HG03457 (cell line): ENCODE measurements around the gene BACH2.

Experiments
- ATAC-seq: cut with Tn5 transposase; IDR thresholded peaks from one replicate; pipeline ENCODE4 v1.9.1; 2021; ENCODE audit warnings: moderate number of reproducible peaks; ENCODE audit not compliant: unreplicated experiment

Gene BACH2

GRCh38 chr6:90302320-90302719 is 5.7 kb upstream of the BACH2 start:
- no peak for ATAC-seq

GRCh38 chr6:90301816-90302215 is 5.2 kb upstream of the BACH2 start:
- no peak for ATAC-seq

GRCh38 chr6:90298459-90299053 is 1.9 kb upstream of the BACH2 start:
- no peak for ATAC-seq

GRCh38 chr6:90297867-90298381 is 1.3 kb upstream of the BACH2 start:
- ATAC-seq = no peak

GRCh38 chr6:90297115-90297866 is 648 bp upstream of the BACH2 start:
- ATAC-seq = no peak

- no peak for ATAC-seq
Observed at GRCh38 chr6:90295854-90296340, 746 bp downstream of the BACH2 start.

- no peak for ATAC-seq
Observed at GRCh38 chr6:90294989-90295853, 1.4 kb downstream of the BACH2 start.

- no peak for ATAC-seq
Observed at GRCh38 chr6:90294614-90294988, 2.0 kb downstream of the BACH2 start.

- no peak for ATAC-seq
Observed at GRCh38 chr6:90294008-90294511, 2.6 kb downstream of the BACH2 start.

GRCh38 chr6:90293319-90293953 is 3.2 kb downstream of the BACH2 start:
- ATAC-seq = no peak

GRCh38 chr6:90291565-90291964 is 5.1 kb downstream of the BACH2 start:
- ATAC-seq = no peak

GRCh38 chr6:90290811-90291420 is 5.7 kb downstream of the BACH2 start:
- ATAC-seq = no peak

- ATAC-seq = no peak
Observed at GRCh38 chr6:90289902-90290301, 6.7 kb downstream of the BACH2 start.

- no peak for ATAC-seq
Observed at GRCh38 chr6:90288404-90288803, 8.2 kb downstream of the BACH2 start.

GRCh38 chr6:90286884-90287488 is 9.7 kb downstream of the BACH2 start:
- ATAC-seq = no peak

GRCh38 chr6:90285611-90286381 is 10.8 kb downstream of the BACH2 start:
- peak; percentile 59 for ATAC-seq

- peak; percentile 17 for ATAC-seq
Observed at GRCh38 chr6:90285042-90285481, 11.6 kb downstream of the BACH2 start.

GRCh38 chr6:90284236-90285041 is 12.2 kb downstream of the BACH2 start:
- ATAC-seq = peak; percentile 76
